Activated T-cell treated with anti-CD3 and anti-CD28 coated beads, Interleukin-2, amount 50 U/mL, for 4 hours (primary cell): ENCODE results near the gene CXCL12. TPM values are rescaled to one million over a fixed set of nuclear protein-coding genes. Genes with fewer than 3 reads are reported as not detected.

Experiments used
- ATAC-seq, 2 donors: fragments of 200-7000 bp; cut with Tn5 transposase; one replicate each; pipeline ENCODE4 v1.10.0; 2021
- DNase-seq: peaks from one replicate; pipeline ENCODE4 v3.0.0-alpha.2; 2020
- H3K27me3 Mint-ChIP-seq: one replicate; pipeline ENCODE4 v1.8.0; 2021; ENCODE audit warnings: low read depth, mixed read lengths
- H3K36me3 Mint-ChIP-seq: one replicate; pipeline ENCODE4 v1.8.0; 2022; ENCODE audit warnings: mixed read lengths; ENCODE audit not compliant: insufficient read depth
- H3K4me1 Mint-ChIP-seq: one replicate; pipeline ENCODE4 v1.8.0; 2021; ENCODE audit warnings: low read depth, mixed read lengths
- H3K4me3 Mint-ChIP-seq: one replicate; pipeline ENCODE4 v1.8.0; 2021; ENCODE audit warnings: mild to moderate bottlenecking, moderate library complexity, mixed read lengths
- H3K9me3 Mint-ChIP-seq: one replicate; pipeline ENCODE4 v1.8.0; 2021; ENCODE audit warnings: mixed read lengths
- total RNA-seq, 3 donors: library from RNA; stranded (reverse); gene quantifications; one replicate each; pipeline ENCODE4 v1.2.1, GENCODE V29; 2021

Gene CXCL12
- total RNA-seq, 3 donors from 2014 or later: 0.13 to 0.16 TPM; not detected in 1

DNA sequence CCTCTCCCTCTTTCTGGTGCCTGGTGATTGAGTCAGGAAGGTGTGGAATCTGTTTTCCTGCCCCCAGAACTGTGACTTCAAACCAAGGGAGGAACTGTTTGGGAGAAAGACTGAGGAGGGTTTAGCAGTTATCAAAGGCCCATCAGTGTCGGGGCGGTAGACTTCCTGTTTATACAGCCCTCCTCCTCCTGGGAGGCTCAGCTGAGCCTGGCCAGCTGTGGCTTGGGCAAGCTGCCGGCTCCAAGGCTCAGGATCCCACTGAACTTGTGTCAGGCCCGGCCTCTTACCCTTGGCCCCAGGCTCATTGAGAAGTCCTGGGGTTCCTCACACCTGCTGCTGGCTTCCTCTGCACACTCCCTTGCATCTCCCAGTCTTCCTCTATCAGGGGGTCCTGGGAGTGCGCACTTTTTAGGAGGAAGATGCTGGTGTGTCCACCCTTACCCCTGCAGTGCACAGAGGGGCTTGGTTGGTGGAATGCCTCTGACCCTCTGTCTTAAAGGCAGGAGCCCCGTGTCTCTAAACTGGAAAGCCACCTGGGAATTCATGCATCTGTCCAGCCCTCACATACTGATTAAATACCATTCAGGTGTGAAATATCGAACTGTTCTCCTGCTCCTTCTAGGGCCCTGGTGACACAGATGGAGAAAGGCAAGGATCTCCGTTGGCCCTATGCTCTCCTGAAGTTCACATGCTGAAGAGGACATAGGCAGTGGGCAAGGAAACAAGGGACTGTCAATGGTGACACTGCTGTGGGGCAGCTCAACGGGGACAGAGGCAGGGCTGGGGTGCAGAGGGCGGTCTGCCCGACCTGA lies 32.4 kb downstream of the CXCL12 start:
- ATAC-seq (no peak), DNase-seq (no peak)

DNA sequence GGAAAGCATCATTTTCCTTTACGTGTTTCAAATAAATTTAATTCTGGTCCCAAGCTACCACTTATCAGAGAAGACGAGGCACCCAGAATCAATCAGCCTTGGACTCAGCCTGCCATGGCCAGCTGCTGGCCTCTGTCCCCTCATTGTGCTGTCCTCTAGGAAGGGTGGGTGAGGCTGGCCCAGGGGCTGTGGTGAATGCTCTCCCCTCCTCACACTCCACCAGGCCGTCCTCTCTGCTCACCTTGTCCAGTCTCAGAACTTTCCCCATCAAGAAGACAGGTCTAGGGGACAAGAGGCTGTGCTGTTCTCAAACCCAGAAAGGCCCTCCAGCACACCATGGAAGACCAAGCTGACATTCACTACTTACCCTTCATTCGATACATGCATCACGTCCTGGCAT lies 36.4 kb downstream of the CXCL12 start:
- ATAC-seq (no peak), DNase-seq (no peak)
- Mint-ChIP-seq H3K4me1 (no peaks in the 10 kb centered on the region), H3K9me3 (no peaks in the 10 kb centered on the region), H3K27me3 (no peaks in the 10 kb centered on the region), H3K4me3 (no peak overlapping the region), H3K36me3 (no peaks in the 10 kb centered on the region)

More for the DNA sequence above, 32.4 kb downstream of the CXCL12 start:
- Mint-ChIP-seq H3K9me3 (no peaks in the 10 kb centered on the region), H3K27me3 (peaks cover 2% of the 10 kb centered on the region), H3K36me3 (no peaks in the 10 kb centered on the region), H3K4me1 (no peaks in the 10 kb centered on the region), H3K4me3 (no peak overlapping the region)

DNA sequence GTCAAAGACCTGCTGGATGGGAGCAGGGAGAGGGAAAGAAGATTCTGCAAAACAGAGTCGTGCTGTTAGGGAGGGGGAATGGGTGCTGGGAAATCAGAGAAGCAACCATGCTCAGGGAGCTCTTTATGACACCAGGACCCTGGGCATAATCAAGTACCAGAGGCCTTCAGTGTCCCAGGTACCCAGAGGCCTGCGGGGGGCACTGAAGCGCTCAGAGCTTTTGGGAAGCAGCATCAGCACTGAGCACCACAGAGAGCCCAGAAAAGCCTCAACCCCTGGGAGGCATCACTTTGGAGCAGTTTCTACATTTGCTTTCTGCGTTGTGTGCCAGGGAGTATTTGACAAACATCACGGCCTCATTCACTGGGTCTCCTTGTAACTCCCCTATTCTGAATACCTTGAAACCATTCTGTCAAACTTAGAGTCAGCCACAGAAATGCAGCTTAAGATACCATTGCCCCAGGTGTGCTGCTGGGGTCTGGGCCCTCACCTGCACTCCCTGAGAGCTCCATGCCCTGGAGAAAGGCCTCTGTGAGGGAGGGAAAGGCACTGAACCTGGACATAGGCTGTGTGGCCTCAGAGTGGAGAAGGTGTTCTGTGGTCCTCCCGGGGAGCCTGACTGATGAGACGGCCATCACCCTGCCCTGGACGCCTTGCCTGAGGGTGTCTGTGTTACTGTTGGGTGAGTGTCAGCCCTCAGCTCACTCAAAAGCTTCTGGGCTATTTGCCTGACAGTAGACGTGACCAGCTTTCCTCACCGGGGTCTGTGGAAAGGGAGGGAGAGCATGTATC lies 37.1 kb downstream of the CXCL12 start:
- Mint-ChIP-seq H3K4me3 (no peak overlapping the region), H3K9me3 (no peaks in the 10 kb centered on the region), H3K27me3 (no peaks in the 10 kb centered on the region), H3K36me3 (no peaks in the 10 kb centered on the region), H3K4me1 (no peaks in the 10 kb centered on the region)
- no peak for ATAC-seq
- no peak for DNase-seq

DNA sequence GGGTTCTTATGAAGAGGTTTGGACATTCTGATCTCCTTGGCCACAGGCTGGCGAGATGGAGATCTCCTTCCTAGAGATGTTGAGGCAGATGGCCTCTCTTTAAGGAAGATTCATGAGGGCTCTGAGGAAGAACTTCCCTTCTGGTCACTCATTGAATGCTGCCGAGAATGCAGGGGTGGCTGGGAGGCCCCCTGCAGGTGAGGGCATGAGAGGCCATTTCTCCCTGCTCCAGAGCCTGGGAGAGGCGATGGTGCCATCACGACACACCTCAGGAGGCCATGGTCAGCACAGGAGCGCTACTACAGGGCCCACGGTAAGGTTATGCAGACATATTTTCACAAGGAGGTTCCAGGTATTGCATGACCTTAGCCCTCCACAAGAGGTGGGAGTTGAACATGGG lies 40.2 kb downstream of the CXCL12 start:
- DNase-seq: no peak
- H3K4me1 Mint-ChIP-seq: no peaks in the 10 kb centered on the region
- H3K9me3 Mint-ChIP-seq: no peaks in the 10 kb centered on the region
- H3K36me3 Mint-ChIP-seq: no peaks in the 10 kb centered on the region
- H3K4me3 Mint-ChIP-seq: no peak overlapping the region
- no peak for ATAC-seq
- no peaks in the 10 kb centered on the region for H3K27me3 Mint-ChIP-seq

DNA sequence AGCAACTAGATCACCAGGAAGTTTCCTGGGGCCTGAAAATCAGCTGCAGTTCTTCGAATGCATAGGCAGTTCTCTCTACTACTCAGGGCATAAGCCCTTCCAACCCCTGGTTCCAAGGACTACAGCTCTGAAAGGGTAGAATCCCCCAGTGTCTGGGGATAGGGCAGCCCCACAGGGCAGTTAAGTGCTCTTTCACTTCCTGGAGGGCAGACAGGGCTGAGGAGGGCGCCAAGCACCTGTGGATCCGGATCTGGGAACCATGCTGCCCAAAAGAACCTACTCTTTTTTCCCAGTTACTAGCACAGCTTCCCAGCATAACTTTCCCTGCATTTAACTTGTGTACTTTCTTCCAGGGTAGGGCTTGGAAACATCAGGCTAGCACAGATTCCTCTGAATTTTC lies 41.1 kb downstream of the CXCL12 start:
- Mint-ChIP-seq H3K27me3 (no peaks in the 10 kb centered on the region), H3K9me3 (no peaks in the 10 kb centered on the region), H3K36me3 (no peaks in the 10 kb centered on the region), H3K4me3 (no peak overlapping the region), H3K4me1 (no peaks in the 10 kb centered on the region)
- DNase-seq: no peak
- no peak for ATAC-seq

DNA sequence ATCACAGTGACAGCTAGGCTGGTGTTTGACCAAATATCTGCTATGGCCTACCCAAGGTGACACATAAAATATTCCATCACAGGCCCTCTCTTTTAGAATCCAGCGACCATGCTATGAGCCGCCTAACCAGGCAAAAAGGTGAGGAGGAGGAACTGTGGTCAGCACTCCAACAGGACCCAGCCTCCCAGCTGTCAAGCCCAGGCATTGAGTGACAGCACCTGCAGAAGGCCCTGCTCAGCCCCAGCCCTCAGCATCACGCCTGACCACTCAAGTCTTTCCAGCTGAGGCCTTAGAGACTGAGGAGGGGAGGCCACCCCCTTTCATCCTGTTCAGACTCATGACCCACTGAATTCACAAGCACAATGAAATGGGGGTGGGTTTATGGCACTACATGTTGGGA lies 43.0 kb downstream of the CXCL12 start:
- Mint-ChIP-seq H3K27me3 (no peaks in the 10 kb centered on the region), H3K4me3 (no peak overlapping the region), H3K9me3 (no peaks in the 10 kb centered on the region), H3K4me1 (no peaks in the 10 kb centered on the region), H3K36me3 (no peaks in the 10 kb centered on the region)
- ATAC-seq: no peak
- no peak for DNase-seq

DNA sequence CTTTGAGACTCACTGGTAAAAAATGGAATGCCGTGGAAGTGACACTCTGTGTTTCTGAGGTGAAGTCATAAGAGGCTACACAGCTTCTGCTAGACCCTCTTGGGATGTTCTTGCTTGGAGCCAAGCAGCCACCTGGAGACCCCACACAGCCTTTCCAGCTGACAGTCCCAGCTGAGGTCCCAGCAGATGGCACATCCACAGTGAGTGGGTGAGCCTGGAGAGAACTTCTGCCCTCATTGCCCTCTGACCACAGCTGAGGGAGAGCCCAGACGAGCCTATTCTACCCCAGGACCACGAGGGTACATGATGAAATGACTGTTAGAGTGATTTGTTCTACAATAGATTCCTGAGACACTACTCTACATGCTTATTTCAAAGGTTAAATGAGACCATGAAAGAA lies 44.3 kb downstream of the CXCL12 start:
- no peaks in the 10 kb centered on the region for H3K36me3 Mint-ChIP-seq
- ATAC-seq: no peak
- H3K9me3 Mint-ChIP-seq: no peaks in the 10 kb centered on the region
- no peak overlapping the region for H3K4me3 Mint-ChIP-seq
- DNase-seq: no peak
- no peaks in the 10 kb centered on the region for H3K4me1 Mint-ChIP-seq
- no peaks in the 10 kb centered on the region for H3K27me3 Mint-ChIP-seq

DNA sequence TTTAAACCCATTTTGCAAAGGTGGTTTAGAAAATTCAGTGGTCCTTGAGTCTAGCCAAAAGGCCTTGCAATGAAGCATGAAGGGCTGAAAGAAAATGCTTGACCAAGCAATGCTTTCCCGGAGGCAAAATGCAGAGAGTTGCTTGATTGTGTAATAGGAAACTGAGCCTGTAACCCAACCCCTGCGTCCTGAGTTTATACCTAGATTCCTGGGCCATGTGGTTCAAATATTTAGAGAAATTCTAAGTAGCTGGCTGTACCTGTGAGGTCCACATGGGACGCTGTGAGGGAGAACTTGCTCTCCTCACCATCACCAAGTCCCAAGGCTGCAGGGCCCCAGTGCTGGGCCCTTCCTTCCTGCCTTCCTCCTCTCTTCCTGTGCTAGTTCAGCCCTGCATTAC lies 45.7 kb downstream of the CXCL12 start:
- no peak for ATAC-seq
- DNase-seq: no peak
- no peak overlapping the region for H3K4me3 Mint-ChIP-seq
- no peaks in the 10 kb centered on the region for H3K36me3 Mint-ChIP-seq
- H3K4me1 Mint-ChIP-seq: no peaks in the 10 kb centered on the region
- no peaks in the 10 kb centered on the region for H3K27me3 Mint-ChIP-seq
- no peaks in the 10 kb centered on the region for H3K9me3 Mint-ChIP-seq

DNA sequence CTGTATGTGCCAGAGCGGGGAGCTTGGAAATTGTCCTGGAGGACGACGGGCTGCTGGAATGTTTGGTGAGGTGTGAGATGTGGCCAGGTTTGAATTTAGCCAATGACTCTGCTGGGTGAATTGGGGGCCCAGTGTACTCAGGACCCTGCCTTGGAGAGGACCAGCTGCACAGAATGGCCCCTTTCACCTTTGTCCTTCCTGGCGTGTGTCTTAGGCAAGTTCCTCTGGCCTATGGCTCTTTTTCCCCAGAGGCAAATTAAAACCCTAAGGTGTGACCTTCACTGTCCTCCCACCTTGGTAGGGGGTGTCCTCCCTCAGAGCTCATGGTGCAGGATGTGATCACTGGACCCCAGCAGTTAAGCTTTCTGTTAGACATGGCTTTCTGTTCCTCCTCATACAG lies 47.8 kb downstream of the CXCL12 start:
- Mint-ChIP-seq H3K4me1 (no peaks in the 10 kb centered on the region), H3K36me3 (no peaks in the 10 kb centered on the region), H3K4me3 (no peak overlapping the region), H3K9me3 (no peaks in the 10 kb centered on the region), H3K27me3 (no peaks in the 10 kb centered on the region)
- ATAC-seq (no peak), DNase-seq (no peak)

DNA sequence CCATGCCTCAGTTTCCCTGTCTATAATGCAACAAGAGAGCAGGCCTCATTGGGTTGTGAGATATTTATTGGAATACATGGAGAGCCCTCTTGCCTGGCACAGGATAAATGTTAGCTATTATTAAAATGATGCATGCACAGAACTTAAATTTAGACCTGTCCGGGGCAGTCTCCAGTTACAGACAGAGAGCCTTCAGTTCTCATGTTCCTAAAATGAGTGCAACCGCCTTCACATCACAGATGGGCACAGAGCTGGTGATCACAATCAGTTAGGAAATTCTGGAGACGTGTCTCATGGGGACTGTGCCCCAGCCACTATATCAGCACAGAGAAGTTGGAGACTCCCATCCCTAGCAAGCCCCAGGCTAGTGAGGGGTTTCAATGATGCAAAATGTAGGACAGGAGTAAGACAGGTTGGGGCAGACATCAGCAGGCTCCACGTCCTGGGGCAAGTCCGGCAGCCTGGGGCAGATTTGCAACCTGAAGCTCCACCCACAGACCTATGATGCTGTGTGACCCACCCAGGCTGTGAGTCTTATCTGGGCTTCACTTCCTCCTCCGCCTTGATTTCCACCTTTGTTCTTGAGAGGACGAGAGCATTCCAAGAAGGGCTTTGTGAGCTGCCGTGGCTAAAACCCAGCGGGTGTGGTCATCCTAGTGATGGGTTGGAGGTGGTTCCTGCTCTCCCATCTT lies 49.4 kb downstream of the CXCL12 start:
- Mint-ChIP-seq H3K4me1 (no peaks in the 10 kb centered on the region), H3K9me3 (no peaks in the 10 kb centered on the region), H3K27me3 (no peaks in the 10 kb centered on the region), H3K4me3 (no peak overlapping the region), H3K36me3 (no peaks in the 10 kb centered on the region)
- DNase-seq (no peak), ATAC-seq (no peak)

DNA sequence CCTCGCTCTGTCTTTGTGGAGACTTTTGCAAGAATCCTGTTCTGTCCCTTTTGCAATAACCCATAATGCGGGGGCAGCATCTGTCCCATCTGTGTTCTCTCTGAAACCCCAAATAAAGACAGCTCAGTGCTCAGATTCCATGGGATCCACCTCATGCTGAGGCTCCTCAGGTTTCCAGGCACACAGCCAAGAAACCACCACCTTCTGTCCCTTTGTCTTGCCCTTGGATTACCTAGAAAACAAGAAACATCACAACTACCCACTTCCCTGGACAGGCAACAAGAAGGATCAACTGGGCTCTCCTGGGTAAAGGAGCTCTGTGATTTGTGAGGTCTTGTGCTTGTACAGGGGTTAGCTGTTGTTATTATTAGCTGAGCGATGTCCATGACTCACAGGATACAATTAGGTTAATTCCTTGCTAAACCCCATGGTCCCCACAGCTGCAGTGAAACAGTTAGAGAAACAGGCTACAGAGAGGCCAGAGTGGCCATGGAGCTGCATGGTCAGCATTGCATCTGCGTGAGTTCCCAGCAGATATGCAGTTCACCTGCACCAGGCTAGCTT lies 50.2 kb downstream of the CXCL12 start:
- no peak for ATAC-seq
- Mint-ChIP-seq H3K4me3 (no peak overlapping the region), H3K9me3 (no peaks in the 10 kb centered on the region), H3K36me3 (no peaks in the 10 kb centered on the region), H3K4me1 (no peaks in the 10 kb centered on the region), H3K27me3 (no peaks in the 10 kb centered on the region)
- DNase-seq: no peak

DNA sequence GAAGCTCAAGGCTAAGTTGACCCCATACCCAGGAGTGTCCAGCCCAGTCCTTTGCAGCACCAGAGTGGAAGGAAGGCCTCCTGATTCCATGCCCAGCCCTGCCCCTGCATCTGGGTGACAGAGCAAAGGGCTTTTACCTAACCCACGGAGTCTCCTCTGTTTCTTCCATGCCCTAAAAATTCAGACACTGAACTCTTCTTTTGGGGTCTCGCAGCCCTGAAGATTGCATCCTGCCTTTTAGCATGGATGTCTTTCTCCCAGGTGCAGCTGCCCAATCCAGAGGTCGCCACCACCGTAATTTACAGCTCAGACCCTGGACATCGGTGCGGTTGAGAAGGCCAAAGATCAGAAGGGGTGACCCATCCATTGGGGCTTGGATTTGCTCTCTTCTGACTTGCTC lies 50.8 kb downstream of the CXCL12 start:
- DNase-seq (no peak), ATAC-seq (no peak)
- H3K4me3 Mint-ChIP-seq: no peak overlapping the region
- H3K36me3 Mint-ChIP-seq: no peaks in the 10 kb centered on the region
- no peaks in the 10 kb centered on the region for H3K4me1 Mint-ChIP-seq
- no peaks in the 10 kb centered on the region for H3K9me3 Mint-ChIP-seq
- H3K27me3 Mint-ChIP-seq: no peaks in the 10 kb centered on the region

DNA sequence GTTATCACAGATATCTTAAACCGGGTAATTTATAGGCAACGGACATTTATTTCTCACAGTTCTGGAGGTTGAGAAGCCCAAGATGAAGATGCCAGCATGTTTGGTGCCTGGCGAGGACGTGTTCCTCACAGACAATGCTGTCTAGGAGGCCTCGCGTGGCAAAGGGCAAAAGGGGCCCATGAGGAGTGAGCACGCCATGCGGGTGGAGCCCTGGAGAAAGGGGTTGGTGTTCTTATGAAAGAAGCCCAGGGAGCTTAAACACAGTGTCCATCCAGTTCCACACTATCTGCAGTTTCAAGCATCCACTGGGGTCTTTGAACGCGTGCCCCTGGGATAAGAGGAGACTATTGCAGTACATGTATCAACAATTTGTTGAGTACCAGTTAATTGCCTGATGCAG lies 51.4 kb downstream of the CXCL12 start:
- Mint-ChIP-seq H3K36me3 (no peaks in the 10 kb centered on the region), H3K9me3 (no peaks in the 10 kb centered on the region), H3K4me3 (no peak overlapping the region), H3K4me1 (no peaks in the 10 kb centered on the region), H3K27me3 (no peaks in the 10 kb centered on the region)
- no peak for DNase-seq
- ATAC-seq: no peak

DNA sequence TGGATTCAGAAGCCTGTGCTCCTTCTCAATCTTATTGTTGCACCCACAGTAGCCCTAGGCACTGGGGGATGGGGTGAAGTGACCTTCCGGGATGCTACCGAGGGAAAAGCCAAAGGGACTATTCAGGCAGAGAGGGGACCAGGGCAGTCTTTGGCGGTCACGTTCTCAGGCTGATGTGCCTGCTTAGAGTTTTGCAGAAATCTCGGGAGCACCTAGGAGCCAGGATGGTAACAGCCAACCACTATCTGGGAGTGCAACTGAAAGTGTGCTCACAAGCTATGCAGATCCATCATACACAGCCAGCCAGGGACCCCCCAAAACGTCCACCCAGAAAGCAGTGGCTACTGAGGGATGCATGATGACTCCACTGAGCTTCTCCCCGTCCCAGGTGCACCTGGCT lies 52.4 kb downstream of the CXCL12 start:
- no peak for ATAC-seq
- no peak for DNase-seq
- no peaks in the 10 kb centered on the region for H3K4me1 Mint-ChIP-seq
- H3K9me3 Mint-ChIP-seq: no peaks in the 10 kb centered on the region
- no peaks in the 10 kb centered on the region for H3K36me3 Mint-ChIP-seq
- no peaks in the 10 kb centered on the region for H3K27me3 Mint-ChIP-seq
- H3K4me3 Mint-ChIP-seq: no peak overlapping the region
